Breast epithelium (tissue), 4 donors: Measurements from ENCODE around the gene TMEM143. TPM values are rescaled to one million over a fixed set of nuclear protein-coding genes. Genes with fewer than 3 reads are reported as not detected.
A peak's percentile ranks its signal among the peaks of the same experiment; 100 is the strongest.

Experiments used
- DNase-seq, 2 donors: peaks; one replicate each; pipeline ENCODE4 v3.0.0-alpha.2; 2019; ENCODE audit warnings: low spot score in 2 of 2
- H3K27ac ChIP-seq, 2 donors: fragments of 200-600 bp; sonication (generic) in 1 of 2; one replicate each; pipeline ENCODE4 v1.5.1; 2016 to 2019; ENCODE audit warnings: mild to moderate bottlenecking in 1 of 2
- H3K27me3 ChIP-seq, 2 donors: fragments of 200-600 bp; sonication (generic) in 1 of 2; one replicate each; pipeline versions ENCODE4 v1.5.1 to v1.6.0; 2017 to 2019; ENCODE audit warnings: control low read depth in 1 of 2, mild to moderate bottlenecking in 1 of 2
- H3K36me3 ChIP-seq: fragments of 200-600 bp; one replicate; pipeline ENCODE4 v1.5.1; 2019
- H3K4me1 ChIP-seq, 2 donors: fragments of 200-600 bp; sonication (generic); one replicate each; pipeline ENCODE4 v1.5.1; 2016 to 2019; ENCODE audit warnings: control low read depth in 1 of 2
- H3K4me3 ChIP-seq, 3 donors: fragments of 200-600 bp; sonication (generic); 1 replicate in 2 of 3; 2 replicates in 1 of 3; pipeline ENCODE4 v1.5.1; 2016 to 2019; ENCODE audit warnings: mild to moderate bottlenecking in 3 of 3, moderate library complexity in 2 of 3
- H3K9me3 ChIP-seq, 2 donors: fragments of 200-600 bp; sonication (generic) in 1 of 2; one replicate each; pipeline ENCODE4 v1.5.1; 2016 to 2019; ENCODE audit warnings: control low read depth in 1 of 2
- POLR2A ChIP-seq: fragments of 450-650 bp; IDR thresholded peaks from one replicate; pipeline ENCODE4 v1.6.1; 2016; ENCODE audit warnings: antibody characterized with exemption, mild to moderate bottlenecking, moderate library complexity
- POLR2AphosphoS5 ChIP-seq, 3 donors: sonication (generic); formaldehyde crosslinking; IDR thresholded peaks; one replicate each; pipeline ENCODE4 v1.6.1; 2017; ENCODE audit warnings: antibody characterized with exemption in 3 of 3
- intact Hi-C: fragments of 100-400 bp; cut with DNase I; formaldehyde crosslinking; loops from one replicate; pipeline ENCODE4 v1.15.1; 2023; ENCODE audit warnings: low total_unique reads
- total RNA-seq, 3 donors: library from RNA; depleted of rRNA; stranded (reverse); fragments of >200 nt; gene quantifications; one replicate each; pipeline ENCODE4 v1.1.0, GENCODE V29; 2016
- TF ChIP-seq, protein P1 (sequence below), 3 donors: fragments of 450-650 bp; IDR thresholded peaks; one replicate each; pipeline ENCODE4 v1.5.1; 2016 to 2017; ENCODE audit warnings: antibody characterized with exemption in 3 of 3, mild to moderate bottlenecking in 3 of 3, moderate library complexity in 3 of 3

Gene TMEM143
- total RNA-seq, 3 donors from 2014 or later: 5.9 to 10.5 (median 6.2) TPM

GRCh38 chr19:48390188-48391099, 26.7 kb upstream of the TMEM143 start:
- Histone ChIP-seq H3K4me3 (peak overlapping the region; percentile 76 to 80 (median 78)), H3K27me3 (peaks cover 4 to 16% of the 10 kb centered on the region in 2 donors), H3K4me1 (peaks cover 0 to 9% of the 10 kb centered on the region in 2 donors), H3K9me3 (no peaks in the 10 kb centered on the region), H3K27ac (peak overlapping the region; percentile 95 to 97), H3K36me3 (peaks cover 4% of the 10 kb centered on the region)
- TF ChIP-seq POLR2A: no peak
- peak; percentile 20 to 44 (median 42) for TF ChIP-seq POLR2AphosphoS5 (IDR thresholded peaks at IDR 0.05)
- TF ChIP-seq, protein P1, sequence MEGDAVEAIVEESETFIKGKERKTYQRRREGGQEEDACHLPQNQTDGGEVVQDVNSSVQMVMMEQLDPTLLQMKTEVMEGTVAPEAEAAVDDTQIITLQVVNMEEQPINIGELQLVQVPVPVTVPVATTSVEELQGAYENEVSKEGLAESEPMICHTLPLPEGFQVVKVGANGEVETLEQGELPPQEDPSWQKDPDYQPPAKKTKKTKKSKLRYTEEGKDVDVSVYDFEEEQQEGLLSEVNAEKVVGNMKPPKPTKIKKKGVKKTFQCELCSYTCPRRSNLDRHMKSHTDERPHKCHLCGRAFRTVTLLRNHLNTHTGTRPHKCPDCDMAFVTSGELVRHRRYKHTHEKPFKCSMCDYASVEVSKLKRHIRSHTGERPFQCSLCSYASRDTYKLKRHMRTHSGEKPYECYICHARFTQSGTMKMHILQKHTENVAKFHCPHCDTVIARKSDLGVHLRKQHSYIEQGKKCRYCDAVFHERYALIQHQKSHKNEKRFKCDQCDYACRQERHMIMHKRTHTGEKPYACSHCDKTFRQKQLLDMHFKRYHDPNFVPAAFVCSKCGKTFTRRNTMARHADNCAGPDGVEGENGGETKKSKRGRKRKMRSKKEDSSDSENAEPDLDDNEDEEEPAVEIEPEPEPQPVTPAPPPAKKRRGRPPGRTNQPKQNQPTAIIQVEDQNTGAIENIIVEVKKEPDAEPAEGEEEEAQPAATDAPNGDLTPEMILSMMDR (IDR thresholded peaks at IDR 0.05): peak in 2 of 3 donors; percentile 59 to 78
- DNase-seq: peak; percentile 50 to 67
- intact Hi-C loops: loop anchor here (5.0 to 10.0 kb wide), 2 partner anchors 102 to 1214 kb away; no protein-coding TSS in a partner anchor

DNA sequence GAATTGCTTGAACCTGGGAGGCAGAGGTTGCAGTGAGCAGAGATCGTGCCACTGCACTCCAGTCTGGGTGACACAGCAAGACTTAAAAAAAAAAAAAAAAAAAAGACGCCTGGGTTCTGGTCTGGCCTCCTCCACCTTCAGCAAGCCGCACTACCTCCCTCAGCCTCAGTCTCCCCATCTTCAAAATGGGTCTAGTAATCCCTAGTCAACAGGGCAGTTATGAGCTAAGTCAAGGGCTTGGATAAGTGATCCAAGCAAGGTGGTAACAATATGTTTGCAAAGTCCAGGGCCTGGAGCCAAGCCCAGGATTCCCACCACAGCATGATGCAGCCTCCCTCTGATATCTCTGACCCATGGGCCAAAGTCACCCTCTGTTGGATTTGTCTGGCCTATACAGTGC, 23.2 kb upstream of the TMEM143 start:
- Histone ChIP-seq H3K4me3 (no peak overlapping the region), H3K9me3 (no peaks in the 10 kb centered on the region), H3K36me3 (peaks cover 12% of the 10 kb centered on the region), H3K27ac (no peak overlapping the region), H3K4me1 (no peaks in the 10 kb centered on the region), H3K27me3 (no peaks in the 10 kb centered on the region)
- DNase-seq: no peak
- TF ChIP-seq, protein P1 (IDR thresholded peaks at IDR 0.05): no peak
- no peak for TF ChIP-seq POLR2AphosphoS5 (IDR thresholded peaks at IDR 0.05)
- no peak for TF ChIP-seq POLR2A
- intact Hi-C loops: no loop called here

DNA sequence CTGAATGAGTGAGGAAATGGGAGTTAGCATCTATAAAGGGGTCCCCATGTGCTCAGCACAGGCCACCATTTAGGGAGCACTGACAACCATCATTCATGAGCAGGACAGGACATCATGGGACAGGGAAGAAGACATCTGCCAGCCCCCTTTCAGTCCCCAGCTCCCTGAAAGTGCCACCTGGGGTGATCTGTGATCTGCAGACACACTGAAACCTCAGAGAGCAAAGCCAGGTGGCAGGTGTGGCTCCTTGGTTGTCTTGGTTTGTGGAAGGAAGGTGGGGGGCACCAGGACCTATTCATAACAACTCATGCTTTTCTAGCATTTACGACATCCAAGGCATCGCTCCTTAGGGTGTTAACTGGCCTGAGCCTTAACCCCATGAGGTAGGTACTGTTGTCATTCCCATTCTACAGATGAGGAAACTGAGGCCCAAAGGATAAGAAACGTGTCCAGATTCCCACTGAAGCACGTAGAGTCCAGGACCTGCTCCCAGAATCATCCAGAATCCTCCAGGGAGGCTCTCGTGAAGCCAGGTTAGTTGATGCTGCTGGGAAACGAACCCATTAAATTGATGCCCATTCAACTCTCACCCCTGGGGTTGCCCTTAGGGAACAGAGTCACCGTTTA, 21.8 kb upstream of the TMEM143 start:
- peaks cover 12% of the 10 kb centered on the region for H3K36me3 ChIP-seq
- intact Hi-C loops: no loop called here
- TF ChIP-seq POLR2AphosphoS5 (IDR thresholded peaks at IDR 0.05) (no peak), POLR2A (no peak)
- TF ChIP-seq, protein P1 (IDR thresholded peaks at IDR 0.05): no peak
- no peak for DNase-seq
- H3K27ac ChIP-seq: no peak overlapping the region
- H3K4me3 ChIP-seq: no peak overlapping the region
- H3K9me3 ChIP-seq: no peaks in the 10 kb centered on the region
- no peaks in the 10 kb centered on the region for H3K27me3 ChIP-seq
- no peaks in the 10 kb centered on the region for H3K4me1 ChIP-seq

- intact Hi-C loops: no loop called here
- no peak overlapping the region for H3K4me3 ChIP-seq
- no peaks in the 10 kb centered on the region for H3K9me3 ChIP-seq
- H3K4me1 ChIP-seq: no peaks in the 10 kb centered on the region
- no peak for TF ChIP-seq POLR2A
- TF ChIP-seq, protein P1 (IDR thresholded peaks at IDR 0.05): no peak
- TF ChIP-seq POLR2AphosphoS5 (IDR thresholded peaks at IDR 0.05): no peak
- no peak for DNase-seq
- no peaks in the 10 kb centered on the region for H3K27me3 ChIP-seq
- H3K27ac ChIP-seq: no peak overlapping the region
- peaks cover 12% of the 10 kb centered on the region for H3K36me3 ChIP-seq
Measured at GRCh38 chr19:48382286-48382685, 18.5 kb upstream of the TMEM143 start.
